Right ventricle myocardium inferior (tissue), 1 donor: Measurements from ENCODE around the gene AVPI1. TPM values are rescaled to one million over a fixed set of nuclear protein-coding genes. Genes with fewer than 3 reads are reported as not detected.
"Not testable (repeated sequence)": the region's sequence is repeated elsewhere in the genome, so short reads cannot be mapped to it uniquely, and the experiment has no call there.

Source experiments
- ATAC-seq: fragments of 200-7000 bp; cut with Tn5 transposase; one replicate; pipeline ENCODE4 v1.9.1; 2020; ENCODE audit warnings: mild to moderate bottlenecking, moderate library complexity
- DNase-seq: peaks from one replicate; pipeline ENCODE4 v3.0.0; 2021; ENCODE audit errors: missing footprints
- intact Hi-C: fragments of 100-400 bp; cut with DNase I; formaldehyde crosslinking; loops from one replicate; pipeline ENCODE4 v1.11.0; 2022
- total RNA-seq: library from RNA; stranded (reverse); fragmentation: NEBNext Ultra II Directional; extraction: Animal tissue kit (Norgen Biotek cat#: 25700); gene quantifications from one replicate; pipeline ENCODE4 v1.2.1, GENCODE V29; 2021
- donor health status: DM: no; HTN: yes; CAD: no; lungs with severe emphysema.

The AVPI1 gene
- total RNA-seq, 1 donor from 2014 or later, result 8.7 TPM

GRCh38 chr10:97649405-97649750 is 37.7 kb downstream of the AVPI1 start:
- DNase-seq, ATAC-seq, intact Hi-C loops: not testable (repeated sequence)

- DNase-seq, result no peak
- peak; percentile 76 for ATAC-seq
- intact Hi-C loops, result no loop called here
These were observed 38.3 kb downstream of the AVPI1 start for GRCh38 chr10:97648562-97649404.

- no peak for DNase-seq
- intact Hi-C loops, result no loop called here
- ATAC-seq, result no peak
These were observed 39.5 kb downstream of the AVPI1 start for GRCh38 chr10:97647556-97647955.

DNA sequence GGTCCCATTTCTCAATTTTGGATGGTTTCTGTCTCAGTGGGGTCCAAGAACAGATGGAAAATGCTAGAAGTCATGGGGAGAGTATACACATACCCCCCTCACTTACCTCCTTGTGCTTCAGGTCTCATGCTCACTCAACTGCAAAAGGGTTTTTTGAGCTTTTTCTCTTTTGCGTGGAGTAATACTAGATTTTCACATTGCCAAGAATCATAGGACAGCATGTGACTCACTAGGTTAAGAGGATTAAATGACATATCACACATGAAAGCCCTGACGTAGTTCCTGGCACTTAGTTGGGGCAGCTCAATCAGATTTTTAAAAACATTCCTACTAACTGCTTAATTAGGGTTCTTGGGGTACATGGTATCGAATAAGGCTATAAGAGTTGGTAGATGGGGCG is 42.1 kb downstream of the AVPI1 start:
- intact Hi-C loops, result no loop called here
- no peak for ATAC-seq

GRCh38 chr10:97643441-97643985 is 43.5 kb downstream of the AVPI1 start:
- DNase-seq (no peak), ATAC-seq (no peak)
- intact Hi-C loops, result no loop called here

More for the DNA sequence above, 42.1 kb downstream of the AVPI1 start:
- DNase-seq, result no peak

GRCh38 chr10:97642471-97643159 is 44.4 kb downstream of the AVPI1 start:
- DNase-seq, intact Hi-C loops: not testable (repeated sequence)

GRCh38 chr10:97640868-97641811 is 45.9 kb downstream of the AVPI1 start:
- intact Hi-C loops, result no loop called here
- ATAC-seq (peak; percentile 54), DNase-seq (peak; percentile 45)

More at GRCh38 chr10:97642471-97643159, 44.4 kb downstream of the AVPI1 start:
- ATAC-seq, result not testable (repeated sequence)

- intact Hi-C loops, result no loop called here
- peak; percentile 99 for ATAC-seq
- DNase-seq, result peak; percentile 100
These were observed 46.7 kb downstream of the AVPI1 start, which contains the start of gene PI4K2A for GRCh38 chr10:97640174-97640867. PI4K2A (plus strand) TSS chr10:97640671; CDS start chr10:97640743, 72 bp downstream.

GRCh38 chr10:97639090-97639489 is 48.0 kb downstream of the AVPI1 start:
- DNase-seq, ATAC-seq, intact Hi-C loops: not testable (repeated sequence)

- intact Hi-C loops, result no loop called here
- DNase-seq (no peak), ATAC-seq (no peak)
These were observed 51.5 kb downstream of the AVPI1 start for GRCh38 chr10:97635577-97635976.

GRCh38 chr10:97633921-97634320 is 53.1 kb downstream of the AVPI1 start:
- intact Hi-C loops, result no loop called here
- DNase-seq (peak; percentile 49), ATAC-seq (no peak)

GRCh38 chr10:97632949-97633884 is 53.8 kb downstream of the AVPI1 start, which contains the start of gene MORN4:
MORN4 (minus strand) TSS chr10:97633500; CDS start chr10:97619653, 13,847 bp downstream.
- DNase-seq, result peak; percentile 96
- ATAC-seq, result peak; percentile 99
- intact Hi-C loops, result no loop called here

- no peak for DNase-seq
- no peak for ATAC-seq
- intact Hi-C loops, result no loop called here
These were observed 55.9 kb downstream of the AVPI1 start for GRCh38 chr10:97631098-97631497.

GRCh38 chr10:97629289-97629688 is 57.8 kb downstream of the AVPI1 start:
- ATAC-seq (no peak), DNase-seq (no peak)
- intact Hi-C loops, result no loop called here

GRCh38 chr10:97628228-97628627 is 58.8 kb downstream of the AVPI1 start:
- DNase-seq (no peak), ATAC-seq (no peak)
- intact Hi-C loops, result no loop called here

DNA sequence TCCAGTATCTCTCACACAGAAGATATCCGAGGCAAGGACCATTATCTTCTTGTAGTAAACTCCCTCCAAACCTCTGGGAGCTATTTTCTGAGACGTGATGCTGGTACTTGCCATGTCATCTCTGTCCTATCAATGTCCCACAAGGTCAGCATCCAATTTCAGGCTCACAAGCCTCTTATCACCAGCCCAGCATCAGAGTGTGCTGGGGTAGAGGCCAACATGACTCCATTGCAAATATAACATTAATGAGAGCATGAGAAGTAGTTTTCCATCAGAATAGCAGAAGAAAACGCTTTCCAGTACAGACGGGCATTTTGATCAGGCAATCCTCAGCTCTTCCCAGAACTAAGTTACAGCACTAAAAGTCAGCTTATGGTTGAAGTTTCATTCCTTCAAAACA is 59.3 kb downstream of the AVPI1 start:
- DNase-seq (no peak), ATAC-seq (no peak)
- intact Hi-C loops, result no loop called here
